Measurements from ENCODE around the gene KRTAP4-11.
"Not testable (repeated sequence)": the region's sequence is repeated elsewhere in the genome, so short reads cannot be mapped to it uniquely, and the experiment has no call there.

Gene KRTAP4-11

DNA sequence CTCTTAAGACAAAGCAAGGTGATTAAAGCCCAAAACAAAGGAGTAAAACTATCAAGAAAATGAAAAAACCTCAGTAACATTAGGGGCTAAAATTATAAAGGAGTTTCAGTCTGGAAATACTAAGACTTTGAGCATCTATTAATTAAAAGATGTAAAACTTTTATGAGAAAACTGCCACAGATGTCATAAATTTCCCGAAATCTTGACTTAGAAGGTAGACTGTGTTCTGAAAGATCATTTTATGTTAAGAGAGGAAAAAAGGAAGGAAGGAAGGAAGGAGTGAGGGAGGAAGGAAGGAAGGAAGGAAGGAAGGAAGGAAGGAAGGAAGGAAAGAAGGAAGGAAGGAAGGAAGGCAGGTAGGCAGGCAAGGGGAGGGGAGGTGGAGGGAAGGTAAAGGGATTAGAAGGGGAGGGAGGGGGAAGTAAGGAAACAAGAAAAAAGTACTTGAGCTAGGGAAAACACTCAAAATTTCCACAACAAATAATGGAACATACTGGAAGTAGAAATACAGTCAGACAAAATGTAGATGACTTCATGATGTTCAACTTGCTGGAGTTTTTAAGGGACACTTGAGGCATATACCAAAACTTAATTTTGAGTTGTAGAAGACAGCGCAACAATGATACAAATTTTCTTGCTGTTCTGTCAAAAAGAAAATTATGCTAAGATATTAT, 29.5 kb upstream of the KRTAP4-11 start:
- FAIRE-seq (no peak), DNase-seq (ENCODE audit: insufficient read length, low spot score) (no peak)
- TF ChIP-seq POLR2AphosphoS5 (IDR thresholded peaks at IDR 0.05; ENCODE audit: low read depth, low read length) (no peak), POU2F2 (IDR thresholded peaks at IDR 0.05; ENCODE audit: low read depth, low read length) (no peak), TAF1 (IDR thresholded peaks at IDR 0.05; ENCODE audit: low read depth, low read length) (no peak), PAX5 (IDR thresholded peaks at IDR 0.05; ENCODE audit: insufficient read depth, low read length, severe bottlenecking) (no peak), SPI1 (IDR thresholded peaks at IDR 0.05; ENCODE audit: low read depth, low read length) (no peak), POLR2A (IDR thresholded peaks at IDR 0.05; ENCODE audit: low read depth, low read length) (no peak)

DNA sequence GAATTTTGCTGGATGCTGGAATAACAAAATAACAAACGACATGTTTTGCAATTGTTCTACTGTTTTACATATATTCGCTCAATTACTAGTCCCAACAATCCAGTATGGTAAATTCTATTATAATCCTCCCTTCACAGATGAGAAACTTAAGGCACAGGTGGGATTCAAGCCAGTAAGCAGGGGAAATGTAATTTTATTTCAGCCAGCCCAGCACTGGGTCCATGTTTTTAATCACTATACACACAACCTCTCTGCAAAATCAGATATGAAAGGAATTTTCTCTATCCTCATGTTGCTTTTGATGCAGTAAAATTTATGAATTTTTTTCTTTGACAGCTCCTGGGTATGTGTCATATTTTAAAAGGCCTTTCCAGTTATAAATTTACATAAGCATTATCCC, 27.1 kb upstream of the KRTAP4-11 start:
- no peak for TF ChIP-seq TAF1 (IDR thresholded peaks at IDR 0.05; ENCODE audit: low read depth, low read length)
- no peak for TF ChIP-seq POLR2A (IDR thresholded peaks at IDR 0.05; ENCODE audit: low read depth, low read length)
- TF ChIP-seq SPI1 (IDR thresholded peaks at IDR 0.05; ENCODE audit: low read depth, low read length) = no peak
- TF ChIP-seq PAX5 (IDR thresholded peaks at IDR 0.05; ENCODE audit: insufficient read depth, low read length, severe bottlenecking) = no peak
- TF ChIP-seq POLR2AphosphoS5 (IDR thresholded peaks at IDR 0.05; ENCODE audit: low read depth, low read length) = no peak
- no peak for TF ChIP-seq POU2F2 (IDR thresholded peaks at IDR 0.05; ENCODE audit: low read depth, low read length)
- FAIRE-seq = no peak

DNA sequence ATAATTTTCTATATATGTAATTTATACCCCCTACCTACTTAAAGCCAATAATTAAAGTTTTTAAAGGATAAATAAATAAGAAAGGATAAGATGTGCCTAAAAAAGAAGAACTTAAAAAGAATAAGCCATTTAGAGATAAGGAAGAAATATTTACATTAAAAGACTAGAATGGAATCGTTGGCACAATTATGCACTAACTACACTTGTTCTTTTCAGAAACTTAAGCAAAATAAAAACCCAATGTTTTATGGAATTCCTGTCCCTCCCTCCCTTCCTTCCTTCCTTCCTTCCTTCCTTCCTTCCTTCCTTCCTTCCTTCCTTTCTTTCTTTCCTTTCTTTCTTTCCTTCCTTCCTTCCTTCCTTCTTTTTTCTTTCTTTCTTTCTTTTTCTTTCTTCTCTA, 26.7 kb upstream of the KRTAP4-11 start:
- TF ChIP-seq PAX5 (IDR thresholded peaks at IDR 0.05; ENCODE audit: insufficient read depth, low read length, severe bottlenecking) (no peak), POLR2AphosphoS5 (IDR thresholded peaks at IDR 0.05; ENCODE audit: low read depth, low read length) (no peak), POU2F2 (IDR thresholded peaks at IDR 0.05; ENCODE audit: low read depth, low read length) (no peak), SPI1 (IDR thresholded peaks at IDR 0.05; ENCODE audit: low read depth, low read length) (no peak), TAF1 (IDR thresholded peaks at IDR 0.05; ENCODE audit: low read depth, low read length) (no peak), POLR2A (IDR thresholded peaks at IDR 0.05; ENCODE audit: low read depth, low read length) (no peak)
- DNase-seq (ENCODE audit: insufficient read length, low spot score) = no peak
- no peak for FAIRE-seq

More for the DNA sequence above, 27.1 kb upstream of the KRTAP4-11 start:
- DNase-seq (ENCODE audit: insufficient read length, low spot score) = no peak

DNA sequence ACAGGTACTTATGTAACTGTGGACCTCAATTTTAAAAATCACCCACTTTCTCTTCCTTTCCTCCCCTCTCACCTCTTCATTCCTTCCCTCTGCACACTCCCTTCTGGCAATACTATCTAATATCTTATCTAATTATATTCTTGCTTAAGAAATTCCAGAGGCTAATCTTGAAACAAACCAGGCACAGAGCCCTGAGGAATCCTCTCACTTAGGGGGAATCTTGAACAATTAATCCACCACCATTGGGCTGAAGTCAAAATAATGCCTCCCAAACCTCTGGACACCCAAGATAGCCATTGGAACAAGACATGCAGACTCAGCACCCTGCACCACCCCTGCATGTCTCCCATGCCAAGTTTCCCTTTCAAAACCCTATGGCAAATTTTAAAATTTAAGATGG, 23.2 kb upstream of the KRTAP4-11 start:
- no peak for TF ChIP-seq PAX5 (IDR thresholded peaks at IDR 0.05; ENCODE audit: insufficient read depth, low read length, severe bottlenecking)
- no peak for TF ChIP-seq POLR2AphosphoS5 (IDR thresholded peaks at IDR 0.05; ENCODE audit: low read depth, low read length)
- TF ChIP-seq POLR2A (IDR thresholded peaks at IDR 0.05; ENCODE audit: low read depth, low read length) = no peak
- no peak for TF ChIP-seq SPI1 (IDR thresholded peaks at IDR 0.05; ENCODE audit: low read depth, low read length)
- no peak for TF ChIP-seq POU2F2 (IDR thresholded peaks at IDR 0.05; ENCODE audit: low read depth, low read length)
- no peak for TF ChIP-seq TAF1 (IDR thresholded peaks at IDR 0.05; ENCODE audit: low read depth, low read length)
- DNase-seq (ENCODE audit: insufficient read length, low spot score) (no peak), FAIRE-seq (no peak)

DNA sequence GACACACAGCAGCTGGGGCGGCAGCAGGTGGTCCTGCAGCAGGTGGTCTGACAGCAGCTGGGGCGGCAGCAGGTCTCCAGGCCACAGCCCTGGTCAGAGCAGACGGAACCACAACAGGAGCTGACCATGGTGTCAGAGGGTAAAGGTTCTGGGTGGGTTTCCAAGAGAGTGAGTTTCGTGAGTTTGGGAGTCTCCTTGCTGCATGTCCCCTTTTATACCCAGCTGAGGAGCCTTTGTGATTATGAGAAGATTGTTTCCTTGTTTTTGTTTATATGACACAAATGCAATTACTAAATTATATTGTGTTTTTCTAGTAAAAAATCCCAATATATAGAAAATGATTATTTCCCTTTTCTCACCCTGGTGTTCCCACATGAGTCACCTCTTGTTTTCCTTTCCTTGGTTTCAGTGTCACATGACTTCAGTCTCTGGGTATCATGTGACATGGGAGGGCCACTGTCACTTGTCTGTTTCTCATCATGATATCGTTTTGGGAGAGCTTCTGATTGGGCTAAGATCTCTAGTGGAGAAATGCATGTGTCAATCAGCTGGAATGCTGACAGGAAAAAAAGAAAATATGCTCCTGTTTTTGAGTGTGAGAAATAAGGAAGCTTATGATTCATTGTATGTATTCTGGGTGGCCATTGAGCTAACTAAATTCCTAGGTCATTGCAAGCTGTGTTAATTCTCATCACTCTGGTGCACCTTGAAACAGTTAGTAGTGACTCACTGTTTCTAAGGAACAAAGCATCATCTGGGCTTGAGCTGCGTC, 22.4 kb upstream of the KRTAP4-11 start, which contains the start of gene KRTAP4-6:
Gene KRTAP4-6 (minus strand): TSS at position 185 of the 772 bp plus-strand sequence. CDS start 57 bp downstream, at position 128.
- TF ChIP-seq SPI1 (IDR thresholded peaks at IDR 0.05; ENCODE audit: low read depth, low read length) (no peak), TAF1 (IDR thresholded peaks at IDR 0.05; ENCODE audit: low read depth, low read length) (no peak), POU2F2 (IDR thresholded peaks at IDR 0.05; ENCODE audit: low read depth, low read length) (no peak), POLR2AphosphoS5 (IDR thresholded peaks at IDR 0.05; ENCODE audit: low read depth, low read length) (no peak), PAX5 (IDR thresholded peaks at IDR 0.05; ENCODE audit: insufficient read depth, low read length, severe bottlenecking) (no peak), POLR2A (IDR thresholded peaks at IDR 0.05; ENCODE audit: low read depth, low read length) (no peak)
- no peak for FAIRE-seq

DNA sequence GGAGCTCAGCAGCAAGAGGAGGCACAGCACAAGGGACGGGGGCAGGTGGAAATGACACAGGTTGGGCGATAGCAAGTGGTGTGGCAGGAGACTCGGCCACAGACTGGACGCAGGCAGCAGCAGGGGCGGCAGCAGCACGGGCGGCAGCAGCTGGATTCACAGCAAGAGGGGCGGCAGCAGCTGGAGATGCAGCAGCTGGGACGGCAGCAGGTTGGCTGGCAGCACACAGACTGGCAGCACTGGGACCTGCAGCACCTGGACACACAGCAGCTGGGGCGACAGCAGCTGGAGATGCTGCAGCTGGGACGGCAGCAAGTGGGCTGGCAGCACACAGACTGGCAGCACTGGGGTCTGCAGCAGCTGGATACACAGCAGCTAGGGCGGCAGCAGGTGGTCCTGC, 21.7 kb upstream of the KRTAP4-11 start:
- DNase-seq (ENCODE audit: insufficient read length, low spot score); FAIRE-seq: not testable (repeated sequence)

More for the DNA sequence above, 22.4 kb upstream of the KRTAP4-11 start, which contains the start of gene KRTAP4-6:
- DNase-seq (ENCODE audit: insufficient read length, low spot score) = no peak

DNA sequence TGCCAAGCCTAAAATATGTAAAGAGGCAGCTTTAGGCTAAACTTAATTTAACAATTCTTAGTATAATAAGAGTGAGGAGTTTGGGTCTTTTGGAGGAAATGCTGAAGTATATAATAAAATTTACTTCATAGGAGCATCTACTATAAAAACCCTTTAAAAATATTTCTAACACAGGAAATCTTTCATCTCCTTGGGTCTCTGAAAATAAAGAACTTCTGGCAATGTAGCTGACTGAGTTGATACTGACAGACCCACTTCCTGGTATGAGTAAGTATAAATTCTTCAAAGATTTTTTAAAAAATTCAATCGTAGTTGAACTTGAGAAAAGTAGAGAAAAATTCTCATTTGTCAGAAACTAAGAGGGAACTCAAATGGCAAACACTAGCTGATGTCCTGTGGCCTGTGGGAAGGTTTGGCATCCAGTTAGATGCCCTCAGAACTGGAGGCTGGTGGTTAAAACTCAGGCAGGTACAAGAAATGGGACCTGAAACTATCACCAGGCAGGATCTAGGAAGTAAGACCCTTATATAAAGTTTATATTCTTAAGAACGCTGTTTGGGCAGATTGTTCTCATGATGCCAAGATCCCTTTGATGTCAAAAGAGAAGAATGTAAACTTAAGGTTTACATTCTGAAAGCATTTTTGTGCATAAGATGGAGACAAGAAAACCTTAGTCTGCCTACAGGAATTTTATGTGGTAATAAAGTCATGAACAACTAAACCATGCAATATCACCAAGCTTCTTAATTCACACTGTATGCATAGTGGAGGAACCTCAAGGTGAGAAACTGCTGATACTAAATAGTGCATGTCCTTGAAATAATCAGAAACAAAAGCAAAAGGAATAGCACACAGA, 15.9 kb upstream of the KRTAP4-11 start:
- no peak for FAIRE-seq
- no peak for TF ChIP-seq POLR2A (IDR thresholded peaks at IDR 0.05; ENCODE audit: low read depth, low read length)
- TF ChIP-seq TAF1 (IDR thresholded peaks at IDR 0.05; ENCODE audit: low read depth, low read length) = no peak
- no peak for TF ChIP-seq PAX5 (IDR thresholded peaks at IDR 0.05; ENCODE audit: insufficient read depth, low read length, severe bottlenecking)
- TF ChIP-seq POU2F2 (IDR thresholded peaks at IDR 0.05; ENCODE audit: low read depth, low read length) = no peak
- no peak for TF ChIP-seq SPI1 (IDR thresholded peaks at IDR 0.05; ENCODE audit: low read depth, low read length)
- TF ChIP-seq POLR2AphosphoS5 (IDR thresholded peaks at IDR 0.05; ENCODE audit: low read depth, low read length) = no peak

DNA sequence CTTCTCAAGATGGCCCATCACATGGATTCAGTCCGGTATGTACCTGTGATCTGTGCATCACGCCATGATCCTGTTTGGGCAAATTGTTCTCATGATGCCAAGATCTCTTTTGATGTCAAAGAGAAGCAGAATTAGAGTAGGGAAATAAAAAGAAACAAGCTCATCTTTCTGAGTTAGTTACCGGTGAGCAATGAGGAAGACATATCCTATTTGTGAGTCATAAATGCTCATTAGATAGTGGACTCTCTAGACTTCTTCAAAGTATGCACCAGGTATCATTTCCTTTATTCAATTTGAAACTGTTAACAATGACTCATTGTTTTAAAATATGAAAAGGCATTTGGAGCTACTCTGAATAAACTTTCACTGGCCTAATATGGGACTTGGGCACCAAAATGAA, 13.8 kb upstream of the KRTAP4-11 start:
- TF ChIP-seq PAX5 (IDR thresholded peaks at IDR 0.05; ENCODE audit: insufficient read depth, low read length, severe bottlenecking) = no peak
- no peak for TF ChIP-seq POLR2AphosphoS5 (IDR thresholded peaks at IDR 0.05; ENCODE audit: low read depth, low read length)
- no peak for TF ChIP-seq POU2F2 (IDR thresholded peaks at IDR 0.05; ENCODE audit: low read depth, low read length)
- no peak for TF ChIP-seq TAF1 (IDR thresholded peaks at IDR 0.05; ENCODE audit: low read depth, low read length)
- TF ChIP-seq POLR2A (IDR thresholded peaks at IDR 0.05; ENCODE audit: low read depth, low read length) = no peak
- TF ChIP-seq SPI1 (IDR thresholded peaks at IDR 0.05; ENCODE audit: low read depth, low read length) = no peak
- FAIRE-seq (no peak), DNase-seq (ENCODE audit: insufficient read length, low spot score) (no peak)

More for the DNA sequence above, 15.9 kb upstream of the KRTAP4-11 start:
- DNase-seq (ENCODE audit: insufficient read length, low spot score) = no peak

DNA sequence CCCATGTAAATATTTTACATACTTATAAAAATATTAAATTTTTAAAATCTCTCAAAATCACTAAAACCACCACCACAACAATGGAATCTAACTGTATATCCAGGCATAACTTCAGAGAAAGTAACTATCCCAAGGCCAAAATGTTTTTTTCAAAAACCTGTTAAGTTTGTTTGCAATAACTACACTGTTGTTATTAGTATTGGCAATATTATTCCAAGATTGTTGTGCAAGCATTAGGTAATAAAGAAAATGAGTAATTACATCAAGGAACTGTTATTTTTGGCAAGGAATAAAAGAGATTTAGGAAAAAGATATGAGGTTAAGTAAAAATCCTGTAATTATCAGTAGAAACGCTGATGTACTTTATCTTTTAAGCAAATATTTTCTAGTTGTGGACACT, 9.2 kb upstream of the KRTAP4-11 start:
- no peak for DNase-seq (ENCODE audit: insufficient read length, low spot score)
- TF ChIP-seq POLR2AphosphoS5 (IDR thresholded peaks at IDR 0.05; ENCODE audit: low read depth, low read length) (no peak), POU2F2 (IDR thresholded peaks at IDR 0.05; ENCODE audit: low read depth, low read length) (no peak), SPI1 (IDR thresholded peaks at IDR 0.05; ENCODE audit: low read depth, low read length) (no peak), POLR2A (IDR thresholded peaks at IDR 0.05; ENCODE audit: low read depth, low read length) (no peak), TAF1 (IDR thresholded peaks at IDR 0.05; ENCODE audit: low read depth, low read length) (no peak), PAX5 (IDR thresholded peaks at IDR 0.05; ENCODE audit: insufficient read depth, low read length, severe bottlenecking) (no peak)
- no peak for FAIRE-seq

Measured in GM12891 (cell line).